Suppressor macrophage (primary cell): ENCODE data around the gene ACTA2.

ENCODE experiments used
- DNase-seq, 4 experiments: peaks; one replicate each; pipeline ENCODE4 v3.0.0-alpha.2; 2020 to 2022

Gene ACTA2

DNA sequence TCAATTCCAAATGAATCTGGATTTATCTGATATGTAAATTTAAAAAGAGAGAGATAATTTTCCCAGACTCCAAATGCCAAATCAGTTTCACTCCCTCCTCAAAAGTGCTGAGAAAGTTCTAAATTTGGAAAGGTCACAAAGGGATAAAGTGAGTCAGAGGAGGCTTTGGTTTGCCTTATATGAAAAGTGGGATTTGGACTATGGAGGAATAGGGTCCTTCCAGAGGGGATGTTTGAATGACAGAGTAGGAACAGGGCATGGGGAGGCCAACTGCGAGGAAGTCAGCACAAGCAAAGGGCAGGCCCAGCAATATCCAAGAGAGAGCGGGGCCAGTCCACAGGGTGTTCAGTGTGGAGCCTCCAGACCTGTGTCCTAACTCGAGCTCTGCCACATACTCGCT, 28.2 kb upstream of the ACTA2 start:
- no peak for DNase-seq

GRCh38 chr10:88980247-88980646, 27.7 kb upstream of the ACTA2 start:
- no peak for DNase-seq

DNA sequence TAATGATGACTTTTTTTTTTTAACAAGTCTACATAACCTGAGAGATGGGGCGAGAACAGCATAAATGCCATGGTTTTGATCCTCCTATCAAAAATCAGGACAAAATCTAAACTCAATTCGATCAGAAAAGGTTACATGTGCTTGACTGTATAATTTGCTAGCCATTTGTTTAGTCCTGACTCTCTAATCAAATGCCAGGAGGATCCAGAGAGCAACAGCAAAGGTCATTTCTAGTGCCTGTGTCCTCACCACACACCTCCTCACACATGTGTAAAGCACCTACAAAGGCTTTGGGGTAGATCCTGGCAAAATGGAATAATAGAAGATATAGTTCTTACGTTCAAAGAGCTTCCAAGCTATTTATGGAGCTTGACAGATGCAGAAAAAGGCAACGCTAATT, 27.0 kb upstream of the ACTA2 start:
- DNase-seq = no peak

GRCh38 chr10:88979153-88979562, 26.6 kb upstream of the ACTA2 start:
- peak; percentile 18 to 62 (median 43) for DNase-seq

DNA sequence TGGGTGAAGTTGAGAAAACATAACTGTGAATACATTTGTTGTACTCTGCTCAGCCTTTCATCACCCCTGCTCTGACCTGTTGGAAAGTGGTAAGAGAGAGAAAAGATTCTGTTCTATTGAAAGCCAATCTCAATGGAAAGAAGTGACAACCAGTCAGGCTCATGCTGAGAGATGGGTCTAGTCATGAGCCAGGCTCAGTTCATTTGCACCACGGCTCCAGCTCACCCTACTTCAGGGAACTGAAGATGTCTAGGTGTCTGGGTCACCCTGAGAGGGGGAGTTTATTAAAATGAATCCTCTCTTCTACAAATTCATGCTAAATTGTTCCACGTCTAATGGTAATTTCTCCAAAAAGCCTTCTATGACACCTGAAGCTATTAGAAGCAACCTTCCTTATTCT, 25.9 kb upstream of the ACTA2 start:
- DNase-seq = no peak

GRCh38 chr10:88975377-88975720, 22.8 kb upstream of the ACTA2 start:
- no peak for DNase-seq

DNA sequence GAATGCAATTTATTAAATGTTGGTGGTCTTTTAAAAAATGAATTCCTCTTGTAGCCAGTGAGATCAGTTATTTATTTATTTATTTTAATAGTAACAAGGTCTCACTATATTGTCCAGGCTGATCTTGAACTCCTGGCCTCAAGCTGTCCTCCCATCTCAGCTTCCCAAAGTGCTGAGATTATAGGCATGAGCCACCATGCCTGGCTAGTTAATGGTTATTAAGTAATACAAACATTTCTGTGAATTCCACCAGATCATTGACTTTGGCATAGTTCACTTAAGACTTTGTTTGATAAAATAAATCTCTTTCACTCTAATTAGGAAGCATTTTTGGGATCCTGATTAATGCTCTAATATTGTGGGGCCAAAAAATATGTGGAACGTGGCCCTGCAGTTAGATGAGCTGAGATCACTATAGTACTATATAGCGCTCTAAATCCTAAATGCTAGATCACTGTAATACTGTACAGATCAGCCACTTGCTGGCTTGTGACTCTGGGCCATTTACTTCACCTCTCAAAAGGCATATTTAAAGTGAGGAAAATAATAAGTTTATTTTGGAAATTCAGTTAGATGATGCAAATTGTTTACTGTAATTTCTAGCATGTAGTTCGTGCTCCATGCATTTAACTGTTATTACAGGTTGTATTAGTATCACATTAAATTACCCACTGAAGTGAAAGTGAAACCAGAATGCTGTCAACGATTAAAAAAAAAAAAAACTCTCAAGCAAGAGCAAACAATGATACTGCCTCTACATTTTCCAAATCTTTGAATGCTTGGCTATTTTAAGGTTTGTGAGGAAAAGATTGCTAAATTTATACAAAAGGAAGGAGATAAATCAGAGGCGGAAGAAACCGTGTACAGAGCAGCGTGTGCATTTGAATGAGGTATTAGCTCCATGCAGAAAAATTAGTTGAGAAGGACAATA, 22.1 kb upstream of the ACTA2 start:
- DNase-seq = peak in 2 of 4 experiments; percentile 10 to 33

GRCh38 chr10:88974012-88974411, 21.4 kb upstream of the ACTA2 start:
- DNase-seq = no peak

GRCh38 chr10:88971221-88972061, 18.9 kb upstream of the ACTA2 start:
- DNase-seq = no peak

DNA sequence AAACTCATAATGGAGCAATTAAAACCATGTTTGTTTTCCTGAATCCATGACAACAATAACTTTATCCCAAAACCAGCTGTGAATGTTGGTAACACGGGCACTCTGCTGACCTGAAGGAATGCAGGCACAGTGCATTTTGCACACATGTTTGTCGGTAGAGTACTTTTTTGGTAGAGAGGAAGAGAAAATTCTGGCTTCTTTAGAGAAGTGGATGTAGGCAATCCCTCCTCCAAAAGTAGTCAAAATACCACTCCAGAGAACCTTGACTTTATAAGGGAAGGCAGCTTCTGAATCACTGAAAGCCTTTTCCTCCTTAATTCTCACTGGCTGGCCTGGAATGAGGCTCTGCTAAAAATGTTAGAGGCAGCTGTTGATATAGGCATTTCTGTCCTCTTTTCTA, 15.8 kb upstream of the ACTA2 start:
- no peak for DNase-seq

GRCh38 chr10:88966797-88967196, 14.2 kb upstream of the ACTA2 start:
- DNase-seq = no peak

- DNase-seq = peak in 3 of 4 experiments; percentile 12 to 46 (median 25)
Observed at GRCh38 chr10:88964869-88965415, 12.4 kb upstream of the ACTA2 start.

- no peak for DNase-seq
Observed at GRCh38 chr10:88964360-88964759, 11.8 kb upstream of the ACTA2 start.

- no peak for DNase-seq
Observed at GRCh38 chr10:88963318-88963717, 10.7 kb upstream of the ACTA2 start.

- peak in 2 of 4 experiments; percentile 4 to 28 for DNase-seq
Observed at GRCh38 chr10:88962336-88962735, 9.8 kb upstream of the ACTA2 start.

DNA sequence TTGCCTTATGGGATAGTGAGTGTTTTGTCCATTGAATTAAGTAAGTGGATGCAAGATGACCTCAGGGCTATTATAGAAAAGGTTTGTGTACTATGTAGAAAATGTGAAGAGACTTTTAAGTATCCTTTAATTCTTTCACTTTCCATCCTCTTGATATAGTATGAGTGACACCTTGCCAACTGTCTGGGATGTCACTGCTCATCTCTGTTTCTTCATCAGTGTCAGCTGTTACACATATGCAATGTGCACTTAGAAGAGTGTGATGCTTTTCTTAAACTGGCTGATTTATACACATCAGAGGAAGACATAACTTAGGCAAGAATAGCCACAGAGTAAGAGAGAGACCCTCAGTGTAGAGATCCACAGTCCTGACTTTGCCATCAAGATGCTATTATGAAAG, 8.7 kb upstream of the ACTA2 start:
- DNase-seq = no peak

DNA sequence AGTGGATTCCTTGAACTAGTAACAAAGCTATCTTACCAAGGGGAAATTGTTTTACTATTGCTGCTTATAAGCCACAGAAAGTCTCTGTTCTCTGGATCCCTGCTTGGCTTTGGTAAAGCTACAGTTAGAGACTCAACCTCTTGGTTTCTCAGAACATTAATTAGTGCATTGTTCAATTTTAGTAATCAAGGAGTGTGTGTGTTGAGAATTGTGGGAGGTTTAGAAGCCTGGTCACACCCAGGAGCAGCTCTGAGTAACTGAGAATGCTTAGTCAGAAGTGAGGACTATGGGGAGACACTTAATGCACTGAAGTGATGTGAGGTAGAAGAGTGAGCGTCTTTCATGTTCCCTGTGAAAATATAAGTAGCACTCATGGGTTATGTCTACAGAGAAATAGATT, 8.2 kb upstream of the ACTA2 start:
- DNase-seq = no peak

GRCh38 chr10:88958721-88959120, 6.1 kb upstream of the ACTA2 start:
- no peak for DNase-seq

GRCh38 chr10:88957381-88957780, 4.8 kb upstream of the ACTA2 start:
- DNase-seq = no peak

DNA sequence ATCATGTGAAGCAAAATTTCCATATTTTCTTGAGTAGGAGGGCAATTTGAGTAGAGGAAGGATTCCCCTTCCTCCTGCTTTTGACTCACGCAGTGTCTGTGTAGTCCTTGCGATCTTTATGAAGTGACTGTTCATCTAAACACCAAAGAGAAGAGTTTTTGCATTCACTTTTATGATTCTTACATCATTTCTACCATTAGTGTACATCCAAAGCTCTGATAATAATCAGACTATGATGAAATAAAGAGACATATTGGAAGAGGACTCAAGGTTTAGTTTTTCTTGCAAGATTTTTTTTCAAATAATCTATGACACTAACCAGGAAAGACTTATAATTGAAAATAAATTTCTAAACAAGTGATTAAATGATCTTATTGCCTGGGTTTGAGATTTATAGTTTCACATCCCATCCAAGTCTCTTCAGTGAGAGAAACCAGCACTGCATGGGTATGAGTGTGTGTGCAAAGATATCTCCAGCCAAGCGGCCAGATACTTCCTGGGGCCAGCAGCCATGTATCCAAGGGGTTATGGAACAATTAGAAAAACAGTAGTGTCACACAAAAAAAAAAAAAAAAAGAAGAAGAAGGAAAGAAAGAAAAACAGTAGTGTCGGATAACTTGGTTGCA, 2.0 kb upstream of the ACTA2 start:
- no peak for DNase-seq

GRCh38 chr10:88953662-88954061, 1.1 kb upstream of the ACTA2 start:
- DNase-seq = no peak

- DNase-seq = peak in 3 of 4 experiments; percentile 30 to 45 (median 30)
Observed at GRCh38 chr10:88949912-88950837, 2.4 kb downstream of the ACTA2 start.
